Measurements from ENCODE around the gene CNBP.
"Not testable (repeated sequence)": the region's sequence is repeated elsewhere in the genome, so short reads cannot be mapped to it uniquely, and the experiment has no call there.

DNA sequence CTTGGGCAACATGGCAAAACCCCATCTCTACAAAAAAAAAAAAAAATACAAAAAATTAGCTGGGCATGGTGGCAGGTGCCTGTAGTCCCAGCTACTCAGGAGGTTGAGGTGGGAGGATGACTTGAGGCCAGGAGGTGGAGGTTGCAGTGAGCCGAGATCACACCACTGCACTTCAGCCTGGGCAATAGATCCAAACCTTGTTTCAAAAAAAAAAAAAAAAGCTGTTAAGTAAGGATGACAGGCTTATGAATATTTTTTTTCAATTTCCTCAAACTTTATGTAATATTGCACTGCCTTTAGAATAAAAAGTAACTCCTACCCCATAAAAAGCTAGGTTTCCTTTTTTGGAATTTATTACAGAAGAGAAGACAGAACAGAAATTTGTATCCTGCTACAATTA lies 40.7 kb upstream of the CNBP start:
- TF ChIP-seq, protein P1, sequence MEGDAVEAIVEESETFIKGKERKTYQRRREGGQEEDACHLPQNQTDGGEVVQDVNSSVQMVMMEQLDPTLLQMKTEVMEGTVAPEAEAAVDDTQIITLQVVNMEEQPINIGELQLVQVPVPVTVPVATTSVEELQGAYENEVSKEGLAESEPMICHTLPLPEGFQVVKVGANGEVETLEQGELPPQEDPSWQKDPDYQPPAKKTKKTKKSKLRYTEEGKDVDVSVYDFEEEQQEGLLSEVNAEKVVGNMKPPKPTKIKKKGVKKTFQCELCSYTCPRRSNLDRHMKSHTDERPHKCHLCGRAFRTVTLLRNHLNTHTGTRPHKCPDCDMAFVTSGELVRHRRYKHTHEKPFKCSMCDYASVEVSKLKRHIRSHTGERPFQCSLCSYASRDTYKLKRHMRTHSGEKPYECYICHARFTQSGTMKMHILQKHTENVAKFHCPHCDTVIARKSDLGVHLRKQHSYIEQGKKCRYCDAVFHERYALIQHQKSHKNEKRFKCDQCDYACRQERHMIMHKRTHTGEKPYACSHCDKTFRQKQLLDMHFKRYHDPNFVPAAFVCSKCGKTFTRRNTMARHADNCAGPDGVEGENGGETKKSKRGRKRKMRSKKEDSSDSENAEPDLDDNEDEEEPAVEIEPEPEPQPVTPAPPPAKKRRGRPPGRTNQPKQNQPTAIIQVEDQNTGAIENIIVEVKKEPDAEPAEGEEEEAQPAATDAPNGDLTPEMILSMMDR (IDR thresholded peaks at IDR 0.05; ENCODE audit: insufficient read depth, low read depth, low read length), result not testable (repeated sequence)
- not testable (repeated sequence) for TF ChIP-seq EZH2 (IDR thresholded peaks at IDR 0.05; ENCODE audit: insufficient read depth, low read length)
